DMS 273 treated with DMSO at 0.1 percent for 48 hours (cell line): Measurements from ENCODE around the gene RPL4.

ENCODE experiments used
- DNase-seq: peaks from one replicate; lab custom pipeline; 2025; lab: John Stamatoyannopoulos, UW

Gene RPL4

DNA sequence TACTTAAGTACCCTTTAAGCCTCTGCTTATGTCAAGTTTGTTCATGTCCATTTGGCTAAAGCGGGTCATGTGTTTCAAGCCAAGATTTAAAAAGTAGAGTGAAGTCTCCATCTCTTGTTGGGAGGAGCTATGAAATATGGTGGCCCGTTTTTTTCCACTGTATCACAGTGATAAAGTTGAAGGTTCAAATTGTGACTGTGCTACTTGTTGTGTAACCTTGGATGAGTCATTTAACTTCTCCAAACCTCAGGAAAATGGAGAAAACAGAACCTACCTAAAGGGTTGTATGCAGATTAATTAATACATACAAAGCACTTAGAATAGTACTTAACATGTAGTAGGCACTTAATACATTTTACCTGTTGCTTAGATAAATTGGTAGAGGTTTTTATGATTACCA lies 50.5 kb downstream of the RPL4 start:
- no peak for DNase-seq

DNA sequence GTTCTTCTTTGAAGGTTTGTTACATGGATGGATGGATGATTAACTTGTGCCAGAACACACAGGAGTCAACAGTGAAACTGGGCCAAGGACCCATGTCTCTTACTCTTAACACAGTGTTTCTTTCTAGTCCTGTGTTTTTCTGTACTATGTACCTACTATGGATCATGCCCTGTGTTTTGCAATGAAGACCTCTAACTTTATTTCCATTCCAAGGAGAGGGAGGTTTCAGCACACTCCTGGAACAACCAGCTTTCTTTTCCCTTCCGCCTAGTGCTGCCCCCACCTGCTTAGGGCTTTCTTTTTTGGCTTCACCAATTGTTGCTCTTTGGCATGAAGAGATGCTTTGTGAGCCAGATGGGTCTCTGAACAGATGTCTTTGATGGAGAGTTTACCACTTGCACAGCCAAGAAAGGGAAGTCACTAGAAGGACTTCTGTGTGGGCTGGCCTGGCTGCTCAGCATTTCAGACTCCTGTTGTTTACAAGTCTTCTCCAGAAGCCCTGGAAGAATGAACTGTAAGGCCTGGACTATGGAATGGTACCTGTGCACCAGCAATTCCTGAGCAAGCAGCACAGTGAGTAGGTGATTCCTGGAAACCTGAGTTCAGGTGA lies 51.6 kb downstream of the RPL4 start:
- DNase-seq, result no peak

DNA sequence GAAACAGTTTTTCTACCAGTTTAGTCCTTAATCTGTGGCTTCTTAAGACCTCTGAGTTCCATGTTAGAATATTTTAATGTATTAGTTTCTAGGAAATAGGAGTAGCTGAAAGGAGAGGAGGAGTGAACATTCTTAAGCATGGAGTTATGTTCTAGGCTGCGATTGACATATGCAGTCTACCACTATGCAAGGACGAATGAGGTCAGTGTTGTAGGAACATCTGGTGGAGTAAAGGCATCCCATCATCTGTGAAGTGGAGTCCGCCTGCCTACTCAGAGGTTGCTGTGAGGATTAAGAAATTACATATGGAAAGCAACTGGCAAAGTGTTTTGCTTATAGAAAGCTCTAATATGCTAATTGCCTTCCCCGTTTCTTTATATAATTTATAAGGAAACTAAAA lies 52.2 kb downstream of the RPL4 start:
- DNase-seq, result peak; percentile 17
